SK-N-SH (cell line): ENCODE data around the gene STX1A. TPM values are rescaled to one million over a fixed set of nuclear protein-coding genes. Genes with fewer than 3 reads are reported as not detected.

Experiments
- CTCF ChIA-PET: fragments of 300-600, 350-600 bp; formaldehyde crosslinking; extraction: SDS; loops from one replicate; lab custom pipeline; 2021; lab: Yijun Ruan, JAX
- POLR2A ChIA-PET: fragments of 350-600 bp; sonication (Branson Sonifier 250); formaldehyde crosslinking; extraction: SDS; loops from one replicate; lab custom pipeline; 2020; ENCODE audit warnings: antibody characterized with exemption, inconsistent platforms; lab: Yijun Ruan, JAX
- DNase-seq: peaks from one replicate; pipeline ENCODE4 v3.0.0; 2012
- H2AFZ ChIP-seq: fragments of 200-600 bp; sonication (generic); 2 replicates; pipeline ENCODE4 v1.8.1; 2016; ENCODE audit warnings: antibody characterized with exemption, mild to moderate bottlenecking, low read depth
- H3F3A ChIP-seq: fragments of 200-600 bp; sonication (generic); replicated peaks from 2 replicates; pipeline ENCODE3; 2016; ENCODE audit warnings: antibody characterized with exemption, mild to moderate bottlenecking; ENCODE audit not compliant: insufficient read depth
- H3K27ac ChIP-seq, 2 experiments: fragments of 200-500 bp in 1 of 2; fragments of 200-600 bp in 1 of 2; sonication (Bioruptor generic) in 1 of 2; sonication (generic), shearing (Covaris generic) in 1 of 2; 2 replicates each; pipeline versions ENCODE4 v1.5.1 to v1.6.1; 2014 to 2016; ENCODE audit warnings: low read depth in 2 of 2, inconsistent platforms in 1 of 2, low read length in 1 of 2, mild to moderate bottlenecking in 1 of 2, mixed read lengths in 1 of 2
- H3K27me3 ChIP-seq: fragments of 200-600 bp; sonication (generic), shearing (Covaris generic); 2 replicates; pipeline ENCODE4 v1.6.1; 2016; ENCODE audit warnings: mixed run types; ENCODE audit not compliant: insufficient read depth
- H3K36me3 ChIP-seq, 2 experiments: fragments of 200-500 bp in 1 of 2; fragments of 200-600 bp in 1 of 2; sonication (Bioruptor generic) in 1 of 2; sonication (generic) in 1 of 2; replicated peaks in 1 of 2; 2 replicates each; pipeline versions ENCODE3 to v1.5.1; 2014 to 2016; ENCODE audit warnings: low read length in 1 of 2, mild to moderate bottlenecking in 1 of 2; ENCODE audit not compliant: insufficient read depth in 2 of 2, control insufficient read depth in 1 of 2
- H3K4me1 ChIP-seq, 2 experiments: fragments of 200-500 bp in 1 of 2; fragments of 200-600 bp in 1 of 2; sonication (Bioruptor generic) in 1 of 2; sonication (generic), shearing (Covaris generic) in 1 of 2; 2 replicates each; pipeline versions ENCODE4 v1.5.1 to v1.6.1; 2014 to 2016; ENCODE audit warnings: low read depth in 1 of 2, low read length in 1 of 2, mixed run types in 1 of 2; ENCODE audit not compliant: insufficient read depth in 2 of 2, control insufficient read depth in 1 of 2
- H3K4me2 ChIP-seq: fragments of 200-600 bp; sonication (generic), shearing (Covaris generic); 2 replicates; pipeline ENCODE4 v1.6.1; 2017; ENCODE audit warnings: mixed run types
- H3K4me3 ChIP-seq, 2 experiments: fragments of 200-500 bp in 1 of 2; fragments of 200-600 bp in 1 of 2; sonication (Bioruptor generic) in 1 of 2; sonication (generic), shearing (Covaris generic) in 1 of 2; 2 replicates each; pipeline versions ENCODE4 v1.5.1 to v1.8.1; 2014 to 2016; ENCODE audit warnings: low read depth in 2 of 2, inconsistent platforms in 1 of 2, low read length in 1 of 2, mild to moderate bottlenecking in 1 of 2, mixed read lengths in 1 of 2, moderate library complexity in 1 of 2
- H3K79me2 ChIP-seq: fragments of 200-600 bp; sonication (generic); 2 replicates; pipeline ENCODE4 v1.8.1; 2017; ENCODE audit warnings: mild to moderate bottlenecking; ENCODE audit not compliant: insufficient read depth
- H3K9ac ChIP-seq: fragments of 200-600 bp; sonication (generic); 2 replicates; pipeline ENCODE4 v1.6.1; 2017; ENCODE audit warnings: mixed run types
- H3K9me2 ChIP-seq: fragments of 200-600 bp; sonication (generic); 2 replicates; pipeline ENCODE4 v1.6.1; 2017; ENCODE audit warnings: mixed run types
- H3K9me3 ChIP-seq: fragments of 200-600 bp; sonication (generic); 2 replicates; pipeline ENCODE4 v1.6.1; 2017; ENCODE audit warnings: mixed run types, mild to moderate bottlenecking, moderate library complexity
- H4K20me1 ChIP-seq: fragments of 200-600 bp; sonication (generic); 2 replicates; pipeline ENCODE4 v1.6.1; 2017; ENCODE audit warnings: mild to moderate bottlenecking, mixed run types; ENCODE audit not compliant: insufficient read depth
- CHD2 ChIP-seq: fragments of 150-350 bp; IDR thresholded peaks from 2 replicates; pipeline ENCODE4 v1.6.1; 2018; ENCODE audit warnings: low read length; ENCODE audit not compliant: partially characterized antibody
- EP300 ChIP-seq, 2 experiments: IDR thresholded peaks; 2 replicates each; pipeline versions ENCODE4 v1.4.0 to v1.6.1; 2012; ENCODE audit warnings: borderline replicate concordance in 1 of 2, low read depth in 1 of 2, low read length in 1 of 2
- EZH2phosphoT487 ChIP-seq: fragments of 200-600 bp; sonication (generic); IDR thresholded peaks from 2 replicates; pipeline ENCODE4 v1.6.1; 2017; ENCODE audit warnings: low read depth, mixed run types, mild to moderate bottlenecking, antibody characterized with exemption, moderate library complexity, borderline replicate concordance
- FOXJ3 ChIP-seq: sonication (generic); formaldehyde crosslinking; IDR thresholded peaks from 2 replicates; pipeline ENCODE4 v1.5.1; 2020; ENCODE audit warnings: mild to moderate bottlenecking, missing genetic modification reagents
- FOXM1 ChIP-seq: IDR thresholded peaks from 2 replicates; pipeline ENCODE4 v1.4.0; 2012; ENCODE audit warnings: low read depth, mild to moderate bottlenecking
- GABPA ChIP-seq: IDR thresholded peaks from 2 replicates; pipeline ENCODE4 v1.4.0; 2012; ENCODE audit warnings: low read depth, mild to moderate bottlenecking
- JUND ChIP-seq: IDR thresholded peaks from 2 replicates; pipeline ENCODE4 v1.4.0; 2012
- MAX ChIP-seq: IDR thresholded peaks from 2 replicates; pipeline ENCODE4 v1.4.0; 2012; ENCODE audit warnings: low read depth
- MXI1 ChIP-seq: IDR thresholded peaks from 2 replicates; pipeline ENCODE4 v1.6.1; 2012; ENCODE audit warnings: mild to moderate bottlenecking, low read depth, low read length, improper control_type of control experiment
- NFIC ChIP-seq: IDR thresholded peaks from 2 replicates; pipeline ENCODE4 v1.4.0; 2012; ENCODE audit warnings: borderline replicate concordance
- NRF1 ChIP-seq: IDR thresholded peaks from 2 replicates; pipeline ENCODE4 v1.6.1; 2012; ENCODE audit warnings: low read depth, mild to moderate bottlenecking, low read length
- RAD21 ChIP-seq: IDR thresholded peaks from 2 replicates; pipeline ENCODE4 v1.6.1; 2012; ENCODE audit warnings: mild to moderate bottlenecking, low read length
- RCOR1 ChIP-seq: fragments of 150-350 bp; IDR thresholded peaks from 2 replicates; pipeline ENCODE4 v1.6.1; 2017; ENCODE audit warnings: antibody characterized with exemption, low read length
- SIN3A ChIP-seq: IDR thresholded peaks from 2 replicates; pipeline ENCODE4 v1.6.1; 2012; ENCODE audit warnings: low read depth, mild to moderate bottlenecking, low read length, moderate library complexity, borderline replicate concordance
- TCF12 ChIP-seq: IDR thresholded peaks from 2 replicates; pipeline ENCODE4 v1.4.0; 2012
- TEAD4 ChIP-seq: IDR thresholded peaks from 2 replicates; pipeline ENCODE4 v1.4.0; 2012; ENCODE audit warnings: mild to moderate bottlenecking, borderline replicate concordance; ENCODE audit not compliant: insufficient read depth
- USF1 ChIP-seq: IDR thresholded peaks from 2 replicates; pipeline ENCODE4 v1.4.0; 2012; ENCODE audit warnings: low read depth, borderline replicate concordance
- USF2 ChIP-seq: fragments of 150-350 bp; IDR thresholded peaks from 2 replicates; pipeline ENCODE4 v1.6.1; 2017; ENCODE audit warnings: antibody characterized with exemption, low read length, low read depth, borderline replicate concordance
- YY1 ChIP-seq: IDR thresholded peaks from 2 replicates; pipeline ENCODE4 v1.4.0; 2012; ENCODE audit warnings: low read depth, mild to moderate bottlenecking
- ZBTB33 ChIP-seq: IDR thresholded peaks from 2 replicates; pipeline ENCODE4 v1.4.0; 2012; ENCODE audit warnings: low read depth, borderline replicate concordance
- WGBS: methylation state at CpG from one replicate; pipeline ENCODE4 v1.1.6; 2017; ENCODE audit warnings: low lambda C conversion rate; 5-methylcytosine and 5-hydroxymethylcytosine counted together
- polyA plus RNA-seq, 3 experiments: library from polyadenylated mRNA; depleted of rRNA; stranded (reverse); fragments of >200 nt; gene quantifications; 2 replicates each; pipeline ENCODE4 v1.2.3, GENCODE V29; 2012

The STX1A gene
- polyA plus RNA-seq, 1 of the 3 experiments (the other 2 are of a cell fraction), result 91.1 TPM

GRCh38 chr7:73740771-73741170 is 21.3 kb upstream of the STX1A start:
- H3K79me2 ChIP-seq, result peaks cover 28% of the 10 kb centered on the region; the same call in 1 of the 2 replicates
- no peak for DNase-seq
- H3K9me2 ChIP-seq, result no peaks in the 10 kb centered on the region
- no peaks in the 10 kb centered on the region for H4K20me1 ChIP-seq
- no peaks in the 10 kb centered on the region for H3K27me3 ChIP-seq
- peaks cover 8 to 11% of the 10 kb centered on the region in 2 experiments for H3K36me3 ChIP-seq
- peaks cover 7 to 10% of the 10 kb centered on the region in 2 experiments; a peak in 2 of 4 replicates for H3K4me1 ChIP-seq
- WGBS, result 91% methylated on average over 5 of the region's 5 CpGs
- no peaks in the 10 kb centered on the region for H3K9me3 ChIP-seq
- H2AFZ ChIP-seq, result no peak overlapping the region
- TF ChIP-seq JUND (no peak), GABPA (no peak), TEAD4 (no peak), CHD2 (no peak), RCOR1 (no peak), RAD21 (no peak), MXI1 (no peak), ZBTB33 (no peak), NRF1 (no peak), YY1 (no peak), NFIC (no peak), TCF12 (no peak), EZH2phosphoT487 (no peak), USF1 (no peak), FOXM1 (no peak), EP300 (IDR thresholded peaks at IDR 0.05; ENCODE audit: borderline replicate concordance in 1 of 2, low read depth in 1 of 2, low read length in 1 of 2) (no peak), FOXJ3 (CRISPR knock-in tag) (no peak), MAX (no peak), USF2 (no peak), SIN3A (no peak)
- H3K4me2 ChIP-seq, result no peak overlapping the region
- peaks cover 10% of the 10 kb centered on the region for H3F3A ChIP-seq
- ChIA-PET CTCF (interaction anchor here (1.1 to 8.4 kb wide), 6 partner anchors 17 to 286 kb away, joined by 3 to 89 read pairs (median 4); no protein-coding TSS in a partner anchor), POLR2A (interaction anchor here (0.5 kb wide), 1 partner anchor 21 kb away, joined by 5 read pairs; no protein-coding TSS in a partner anchor)
- no peak overlapping the region for H3K4me3 ChIP-seq
- no peak overlapping the region for H3K9ac ChIP-seq
- no peak overlapping the region for H3K27ac ChIP-seq
